RWPE2 (cell line): Measurements from ENCODE around the gene ZNF292.
A peak's percentile ranks its signal among the peaks of the same experiment; 100 is the strongest.

Experiments used
- ATAC-seq: fragments of 200-7000 bp; cut with Tn5 transposase; 3 replicates; pipeline ENCODE4 v1.9.1; 2021; ENCODE audit warnings: low read depth
- DNase-seq: peaks from one replicate; pipeline ENCODE4 v3.0.0-alpha.2; 2020; ENCODE audit warnings: low spot score
- H3K27ac ChIP-seq: fragments of 450-650 bp; 2 replicates; pipeline ENCODE4 v1.5.1; 2017; ENCODE audit warnings: mild to moderate bottlenecking; ENCODE audit not compliant: poor library complexity, severe bottlenecking
- H3K27me3 ChIP-seq: fragments of 250-450 bp; sonication (Bioruptor Pico); 2 replicates; pipeline ENCODE4 v1.5.1; 2021; ENCODE audit warnings: mild to moderate bottlenecking, moderate library complexity; ENCODE audit not compliant: insufficient read depth, poor library complexity, severe bottlenecking
- H3K36me3 ChIP-seq: fragments of 250-450 bp; sonication (Bioruptor Pico); 2 replicates; pipeline ENCODE4 v1.5.1; 2020; ENCODE audit warnings: low read depth, mild to moderate bottlenecking, moderate library complexity
- H3K4me1 ChIP-seq: fragments of 250-450 bp; sonication (Bioruptor Pico); 2 replicates; pipeline ENCODE4 v1.5.1; 2021; ENCODE audit warnings: mild to moderate bottlenecking, moderate library complexity; ENCODE audit not compliant: insufficient read depth, poor library complexity, severe bottlenecking
- H3K4me3 ChIP-seq: fragments of 250-450 bp; sonication (Bioruptor Pico); 2 replicates; pipeline ENCODE4 v1.5.1; 2021; ENCODE audit warnings: mild to moderate bottlenecking, moderate library complexity; ENCODE audit not compliant: severe bottlenecking
- H3K9me3 ChIP-seq: fragments of 250-450 bp; sonication (Bioruptor Pico); 2 replicates; pipeline ENCODE4 v1.5.1; 2021; ENCODE audit warnings: mild to moderate bottlenecking, moderate library complexity; ENCODE audit not compliant: severe bottlenecking
- TF ChIP-seq, protein P1 (sequence below): fragments of 450-650 bp; IDR thresholded peaks from one replicate; pipeline ENCODE4 v1.5.1; 2017; ENCODE audit warnings: mild to moderate bottlenecking, moderate library complexity; ENCODE audit not compliant: poor library complexity, severe bottlenecking

The ZNF292 gene

GRCh38 chr6:87116922-87117321, 38.4 kb upstream of the ZNF292 start:
- peaks cover 5% of the 10 kb centered on the region for H3K4me1 ChIP-seq
- no peaks in the 10 kb centered on the region for H3K36me3 ChIP-seq
- DNase-seq (no peak), ATAC-seq (no peak)
- H3K9me3 ChIP-seq = no peaks in the 10 kb centered on the region
- TF ChIP-seq, protein P1, sequence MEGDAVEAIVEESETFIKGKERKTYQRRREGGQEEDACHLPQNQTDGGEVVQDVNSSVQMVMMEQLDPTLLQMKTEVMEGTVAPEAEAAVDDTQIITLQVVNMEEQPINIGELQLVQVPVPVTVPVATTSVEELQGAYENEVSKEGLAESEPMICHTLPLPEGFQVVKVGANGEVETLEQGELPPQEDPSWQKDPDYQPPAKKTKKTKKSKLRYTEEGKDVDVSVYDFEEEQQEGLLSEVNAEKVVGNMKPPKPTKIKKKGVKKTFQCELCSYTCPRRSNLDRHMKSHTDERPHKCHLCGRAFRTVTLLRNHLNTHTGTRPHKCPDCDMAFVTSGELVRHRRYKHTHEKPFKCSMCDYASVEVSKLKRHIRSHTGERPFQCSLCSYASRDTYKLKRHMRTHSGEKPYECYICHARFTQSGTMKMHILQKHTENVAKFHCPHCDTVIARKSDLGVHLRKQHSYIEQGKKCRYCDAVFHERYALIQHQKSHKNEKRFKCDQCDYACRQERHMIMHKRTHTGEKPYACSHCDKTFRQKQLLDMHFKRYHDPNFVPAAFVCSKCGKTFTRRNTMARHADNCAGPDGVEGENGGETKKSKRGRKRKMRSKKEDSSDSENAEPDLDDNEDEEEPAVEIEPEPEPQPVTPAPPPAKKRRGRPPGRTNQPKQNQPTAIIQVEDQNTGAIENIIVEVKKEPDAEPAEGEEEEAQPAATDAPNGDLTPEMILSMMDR = no peak
- no peak overlapping the region for H3K27ac ChIP-seq
- no peak overlapping the region for H3K4me3 ChIP-seq
- H3K27me3 ChIP-seq = no peaks in the 10 kb centered on the region

DNA sequence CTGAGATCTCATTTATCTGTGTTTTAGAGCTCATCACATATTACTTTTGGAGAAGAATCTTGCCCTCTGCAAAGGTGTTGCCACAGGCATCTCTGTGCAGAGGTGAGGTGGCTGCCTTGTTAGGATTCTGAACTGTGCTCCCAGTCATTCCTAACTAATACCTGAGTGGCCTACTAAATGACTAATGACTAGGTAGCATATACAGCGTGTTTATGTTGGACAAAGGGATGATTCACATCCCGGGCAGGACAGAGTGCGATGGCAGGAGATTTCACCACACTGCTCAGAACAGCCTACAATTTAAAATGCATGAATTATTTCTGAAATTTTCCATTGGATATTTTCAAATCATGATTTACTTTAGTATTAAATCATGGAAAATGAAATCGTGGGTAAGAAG, 37.3 kb upstream of the ZNF292 start:
- DNase-seq = no peak
- no peak overlapping the region for H3K4me3 ChIP-seq
- no peaks in the 10 kb centered on the region for H3K36me3 ChIP-seq
- H3K9me3 ChIP-seq = no peaks in the 10 kb centered on the region
- H3K27ac ChIP-seq = peak overlapping the region; percentile 56
- peak; percentile 100 for ATAC-seq
- TF ChIP-seq, protein P1 = no peak
- no peaks in the 10 kb centered on the region for H3K27me3 ChIP-seq
- peaks cover 5% of the 10 kb centered on the region for H3K4me1 ChIP-seq

- Histone ChIP-seq H3K27ac (no peak overlapping the region), H3K36me3 (no peaks in the 10 kb centered on the region), H3K27me3 (no peaks in the 10 kb centered on the region), H3K9me3 (no peaks in the 10 kb centered on the region), H3K4me3 (no peak overlapping the region), H3K4me1 (peaks cover 5% of the 10 kb centered on the region)
- ATAC-seq (no peak), DNase-seq (no peak)
- TF ChIP-seq, protein P1 = no peak
These were observed 32.9 kb upstream of the ZNF292 start for GRCh38 chr6:87122477-87122876.

DNA sequence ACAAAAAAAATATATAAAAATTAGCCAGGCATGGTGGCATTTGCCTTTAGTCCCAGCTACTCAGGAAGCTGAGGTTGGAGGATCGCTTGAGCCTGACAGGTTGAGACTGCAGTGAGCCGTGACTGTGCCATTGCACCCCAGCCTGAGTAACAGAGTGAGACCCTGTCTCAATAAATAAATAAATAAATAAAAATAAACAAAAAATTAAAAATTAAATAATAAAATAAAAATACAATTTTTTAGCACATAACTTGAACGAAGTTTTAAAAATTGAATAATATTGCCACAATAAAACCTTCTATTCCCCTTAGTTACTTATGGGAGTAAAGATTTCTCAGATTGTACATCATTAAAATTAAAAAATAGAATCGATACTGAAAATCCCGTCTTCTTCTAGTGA, 31.3 kb upstream of the ZNF292 start:
- Histone ChIP-seq H3K9me3 (no peaks in the 10 kb centered on the region), H3K4me3 (no peak overlapping the region), H3K27ac (no peak overlapping the region), H3K36me3 (no peaks in the 10 kb centered on the region), H3K4me1 (no peaks in the 10 kb centered on the region), H3K27me3 (no peaks in the 10 kb centered on the region)
- ATAC-seq (no peak), DNase-seq (no peak)
- TF ChIP-seq, protein P1 = no peak

- no peak for ATAC-seq
- Histone ChIP-seq H3K36me3 (no peaks in the 10 kb centered on the region), H3K4me1 (no peaks in the 10 kb centered on the region), H3K9me3 (no peaks in the 10 kb centered on the region), H3K27me3 (no peaks in the 10 kb centered on the region), H3K4me3 (no peak overlapping the region), H3K27ac (no peak overlapping the region)
- DNase-seq = no peak
- TF ChIP-seq, protein P1 = no peak
These were observed 28.9 kb upstream of the ZNF292 start for GRCh38 chr6:87126501-87126900.
